GM21825 (cell line): ENCODE measurements around the gene MINK1.
A peak's percentile ranks its signal among the peaks of the same experiment; 100 is the strongest.

ENCODE experiments used
- ATAC-seq: cut with Tn5 transposase; IDR thresholded peaks from one replicate; pipeline ENCODE4 v1.9.1; 2021; ENCODE audit warnings: mild to moderate bottlenecking, moderate library complexity; ENCODE audit not compliant: unreplicated experiment

Gene MINK1

DNA sequence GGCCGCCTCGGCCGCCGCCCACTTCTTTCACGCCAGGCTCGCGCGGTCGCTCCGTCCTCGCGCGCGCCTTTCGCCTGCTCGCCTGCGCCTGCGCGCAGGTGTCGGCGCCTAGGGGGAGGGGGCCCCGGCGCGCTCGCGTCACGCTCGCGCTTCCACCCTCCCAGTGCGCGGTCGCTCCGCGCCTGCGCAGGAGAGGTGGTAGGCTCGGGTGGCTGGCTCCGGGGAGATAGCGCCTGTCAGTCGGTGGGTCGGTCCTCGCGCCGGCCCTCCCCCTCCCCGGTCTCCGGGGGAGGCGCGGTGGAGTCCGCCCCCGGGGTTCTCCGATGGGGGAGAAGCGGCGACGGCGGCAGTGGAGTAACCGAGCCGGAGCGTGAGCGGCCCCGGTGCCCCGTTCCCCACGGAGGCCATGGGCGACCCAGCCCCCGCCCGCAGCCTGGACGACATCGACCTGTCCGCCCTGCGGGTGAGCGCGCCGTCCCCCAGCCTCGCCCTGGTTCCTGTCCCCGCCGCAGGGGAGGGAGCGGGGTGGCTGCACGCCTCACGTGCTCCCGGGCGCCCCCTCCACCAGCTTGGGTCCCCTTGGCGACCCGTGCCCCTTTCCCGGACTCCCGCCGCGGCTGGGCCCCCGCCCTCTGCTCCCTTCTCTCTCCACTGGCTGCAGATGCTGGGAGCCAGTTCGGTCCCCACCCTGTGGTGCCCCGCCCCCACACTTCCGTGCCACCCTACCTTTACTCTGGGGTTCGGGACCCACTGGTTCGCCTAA, at the start of gene MINK1:
MINK1 (plus strand) TSS at position 163 of the 763 bp plus-strand sequence; CDS start at position 407, 244 bp downstream.
- peak; percentile 89 for ATAC-seq

- no peak for ATAC-seq
Measured at GRCh38 chr17:4785311-4786105, 47.6 kb upstream of the MINK1 start.

GRCh38 chr17:4786106-4786511, 47.0 kb upstream of the MINK1 start, which contains the start of gene VMO1:
TSS of gene VMO1 (minus strand) at chr17:4786364. CDS start at chr17:4786352, 12 bp downstream.
- ATAC-seq, result no peak

GRCh38 chr17:4786516-4786915, 46.6 kb upstream of the MINK1 start:
- no peak for ATAC-seq

DNA sequence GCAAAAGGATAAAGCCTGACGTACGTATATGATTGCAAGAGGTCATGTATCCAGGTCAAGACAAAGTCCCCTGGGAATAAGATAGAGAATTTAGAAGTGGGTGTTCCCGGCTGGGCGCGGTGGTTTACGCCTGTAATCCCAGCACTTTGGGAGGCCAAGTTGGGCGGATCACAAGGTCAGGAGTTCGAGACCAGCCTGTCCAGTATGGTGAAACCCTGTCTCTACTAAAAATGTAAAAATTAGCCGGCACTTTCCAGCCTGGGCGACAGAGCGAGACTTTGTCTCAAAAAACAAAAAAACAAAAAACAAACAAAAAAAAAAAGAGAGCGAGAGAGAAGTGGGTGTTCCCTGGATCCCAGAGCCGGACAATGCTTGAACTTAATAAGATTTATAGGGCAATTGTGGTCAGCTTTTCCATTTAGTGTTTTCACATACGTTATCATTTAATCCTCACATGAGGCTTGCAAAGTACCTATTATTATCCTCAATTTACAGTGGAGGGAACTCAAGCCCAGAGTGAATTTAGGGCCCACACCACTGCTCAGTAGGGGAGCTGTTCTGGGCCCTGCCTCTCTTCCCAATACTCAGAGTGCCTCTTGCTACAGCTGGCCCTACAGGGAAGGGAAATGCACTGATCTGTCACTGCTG, 44.9 kb upstream of the MINK1 start:
- ATAC-seq, result no peak

GRCh38 chr17:4788807-4789700, 44.1 kb upstream of the MINK1 start, which contains the start of gene GLTPD2:
TSS of gene GLTPD2 (plus strand) at chr17:4788964. CDS start at chr17:4789012, 48 bp downstream.
- peak; percentile 4 for ATAC-seq

DNA sequence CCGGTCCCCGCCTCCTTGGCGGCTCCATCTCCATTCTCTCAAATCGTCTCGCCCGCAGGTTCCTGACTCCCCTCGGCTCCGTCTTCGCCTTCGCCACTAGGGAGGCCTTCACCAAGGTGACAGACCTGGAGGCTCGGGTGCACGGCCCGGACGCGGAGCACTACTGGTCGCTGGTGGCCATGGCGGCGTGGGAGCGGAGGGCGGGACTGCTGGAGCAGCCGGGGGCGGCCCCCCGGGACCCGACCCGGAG, 43.5 kb upstream of the MINK1 start:
- ATAC-seq, result no peak

DNA sequence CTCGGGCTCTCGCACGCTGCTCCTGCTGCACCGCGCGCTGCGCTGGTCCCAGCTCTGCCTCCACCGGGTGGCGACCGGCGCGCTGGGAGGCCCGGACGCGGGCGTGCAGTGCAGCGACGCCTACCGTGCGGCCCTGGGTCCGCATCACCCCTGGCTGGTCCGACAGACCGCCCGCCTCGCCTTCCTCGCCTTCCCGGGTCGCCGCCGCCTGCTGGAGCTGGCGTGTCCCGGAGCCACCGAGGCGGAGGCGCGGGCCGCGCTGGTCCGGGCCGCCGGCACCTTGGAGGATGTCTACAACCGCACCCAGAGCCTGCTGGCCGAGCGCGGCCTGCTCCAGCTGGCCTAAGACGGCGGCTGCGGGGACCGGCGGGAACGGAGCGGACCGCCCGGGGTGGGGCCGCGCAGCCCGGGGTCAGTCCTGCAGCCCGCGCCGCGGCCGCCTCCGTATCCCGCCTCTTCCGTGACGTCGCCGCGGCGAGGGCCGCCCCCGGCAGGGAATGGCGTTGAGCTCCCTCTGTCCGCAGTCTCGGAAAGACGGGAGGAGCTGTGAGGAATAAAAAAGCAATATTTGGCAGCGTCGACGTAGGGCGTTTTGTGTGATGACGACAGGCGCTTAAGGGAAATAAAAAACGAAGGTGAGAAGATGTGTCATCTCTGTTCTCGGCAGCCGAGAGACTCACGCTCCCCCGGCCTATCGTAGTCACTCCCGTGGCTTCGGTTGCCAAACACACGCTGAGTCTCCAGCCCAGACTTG, 43.0 kb upstream of the MINK1 start:
- ATAC-seq, result peak; percentile 78

GRCh38 chr17:4790705-4791088, 42.4 kb upstream of the MINK1 start:
- ATAC-seq, result no peak

DNA sequence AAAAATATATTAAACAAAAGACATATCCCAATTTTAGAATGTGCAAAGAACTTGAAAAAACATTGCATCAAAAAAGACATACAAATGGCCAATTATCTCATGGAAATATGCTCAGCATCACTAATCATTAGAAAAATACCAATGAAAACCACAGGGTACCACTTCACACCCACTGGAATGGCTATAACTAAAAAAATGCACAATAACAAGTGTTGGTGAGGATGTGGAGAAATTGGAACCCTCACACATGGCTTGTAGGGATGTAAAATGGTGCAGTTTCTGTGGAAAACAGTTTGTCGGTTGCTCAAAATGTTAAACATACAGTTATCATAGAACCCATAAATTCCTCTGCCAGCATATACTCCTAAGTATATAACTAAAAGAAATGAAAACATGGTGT, 38.0 kb upstream of the MINK1 start:
- no peak for ATAC-seq

DNA sequence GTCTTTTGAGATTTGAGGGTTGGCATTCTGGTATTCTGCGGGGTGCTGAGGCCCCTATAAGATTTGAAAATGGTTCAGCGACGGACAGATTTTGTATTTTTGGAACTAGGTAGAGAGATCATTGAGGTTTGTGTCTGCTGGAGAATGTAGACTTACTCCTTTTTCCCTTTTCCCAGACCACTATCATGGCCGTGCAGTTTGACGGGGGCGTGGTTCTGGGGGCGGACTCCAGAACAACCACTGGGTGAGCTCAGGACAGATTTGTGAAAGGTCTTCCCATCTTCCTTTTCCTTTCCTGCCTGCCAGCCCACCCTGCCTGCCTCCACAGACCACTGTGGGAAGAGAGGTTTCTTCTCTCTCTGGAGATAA, 36.6 kb upstream of the MINK1 start:
- ATAC-seq, result no peak

- ATAC-seq, result no peak
Measured at GRCh38 chr17:4800462-4801196, 32.5 kb upstream of the MINK1 start.

DNA sequence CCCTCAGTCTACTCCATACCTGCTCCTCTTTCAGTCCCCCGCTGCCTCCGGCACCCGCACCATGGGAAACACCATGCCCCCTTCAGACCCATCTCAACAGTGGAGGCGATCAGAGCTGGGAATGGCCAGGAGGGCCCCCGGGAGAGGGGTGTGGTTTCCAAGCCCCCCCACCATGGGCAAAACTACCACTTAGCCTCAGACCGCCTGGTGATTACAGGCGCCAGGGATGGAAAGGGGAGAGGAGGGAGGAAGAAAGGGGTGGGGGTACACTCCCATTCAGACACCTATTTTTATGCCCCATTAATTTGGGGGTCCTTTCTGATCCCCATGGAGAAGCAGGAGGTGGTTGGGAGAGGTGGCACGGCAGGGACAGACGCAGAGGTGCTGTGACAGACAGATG, 30.9 kb upstream of the MINK1 start, which contains the start of gene C17orf114:
C17orf114 (minus strand) TSS at position 101 of the 400 bp plus-strand sequence.
- ATAC-seq, result no peak

DNA sequence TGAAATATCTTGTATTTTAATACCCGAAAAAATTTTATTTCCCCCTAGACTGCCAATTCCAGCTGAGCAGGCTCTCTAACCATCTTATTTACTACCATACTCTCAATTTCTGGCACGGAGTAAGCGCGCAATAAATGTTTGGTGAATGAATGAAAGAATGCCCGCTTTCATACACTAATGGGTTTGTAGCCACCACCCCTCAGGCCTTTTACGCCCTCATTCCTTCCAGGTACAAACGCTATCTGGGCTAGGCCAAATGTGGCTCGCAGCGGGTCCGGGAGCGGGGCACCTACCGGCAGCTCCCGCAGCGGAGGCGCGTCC, 26.7 kb upstream of the MINK1 start:
- no peak for ATAC-seq

DNA sequence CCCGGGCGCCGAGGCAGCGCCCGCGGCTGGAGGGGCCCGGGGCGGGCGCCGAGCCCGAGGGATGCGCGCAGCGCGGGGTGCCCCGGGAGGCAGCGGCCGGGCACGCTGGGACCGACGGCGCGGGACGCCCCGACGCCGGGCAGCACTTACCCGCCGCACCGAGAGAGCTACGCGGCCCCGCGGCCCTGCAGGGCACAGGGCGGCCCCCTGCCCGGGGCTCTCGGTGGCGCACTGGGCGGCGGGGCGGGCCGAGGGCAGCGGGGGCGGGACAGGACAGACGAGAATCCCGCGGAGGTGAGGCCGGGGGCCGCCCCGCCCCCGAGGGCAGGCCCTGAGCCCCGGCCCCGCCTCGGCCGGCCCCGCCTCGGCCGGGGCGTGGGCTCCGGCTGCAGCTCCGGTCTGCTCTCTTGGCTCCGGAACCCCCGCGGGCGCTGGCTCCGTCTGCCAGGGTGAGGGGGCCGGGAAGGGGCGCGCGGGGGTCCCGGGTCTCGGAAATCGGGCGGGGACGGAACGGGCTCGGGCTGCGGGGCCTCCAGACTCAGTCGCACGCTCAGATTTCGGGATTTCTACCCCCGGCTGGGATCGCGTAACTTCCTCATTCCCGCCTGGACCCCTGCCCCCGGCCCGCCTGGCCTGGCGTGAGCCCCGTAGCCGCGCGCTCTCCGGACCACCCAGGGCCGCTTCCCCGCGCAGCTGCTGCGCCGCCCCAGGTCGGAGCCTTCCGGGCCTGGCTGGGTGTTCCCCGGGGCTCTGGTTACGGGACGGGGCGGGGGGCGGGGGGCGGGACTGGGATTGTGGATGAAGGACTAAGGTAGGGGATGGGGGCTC, 26.1 kb upstream of the MINK1 start, which contains the start of gene PLD2:
PLD2 (plus strand) TSS at position 376 of the 828 bp plus-strand sequence. CDS start 621 bp downstream, outside the sequence.
- ATAC-seq, result peak; percentile 85

DNA sequence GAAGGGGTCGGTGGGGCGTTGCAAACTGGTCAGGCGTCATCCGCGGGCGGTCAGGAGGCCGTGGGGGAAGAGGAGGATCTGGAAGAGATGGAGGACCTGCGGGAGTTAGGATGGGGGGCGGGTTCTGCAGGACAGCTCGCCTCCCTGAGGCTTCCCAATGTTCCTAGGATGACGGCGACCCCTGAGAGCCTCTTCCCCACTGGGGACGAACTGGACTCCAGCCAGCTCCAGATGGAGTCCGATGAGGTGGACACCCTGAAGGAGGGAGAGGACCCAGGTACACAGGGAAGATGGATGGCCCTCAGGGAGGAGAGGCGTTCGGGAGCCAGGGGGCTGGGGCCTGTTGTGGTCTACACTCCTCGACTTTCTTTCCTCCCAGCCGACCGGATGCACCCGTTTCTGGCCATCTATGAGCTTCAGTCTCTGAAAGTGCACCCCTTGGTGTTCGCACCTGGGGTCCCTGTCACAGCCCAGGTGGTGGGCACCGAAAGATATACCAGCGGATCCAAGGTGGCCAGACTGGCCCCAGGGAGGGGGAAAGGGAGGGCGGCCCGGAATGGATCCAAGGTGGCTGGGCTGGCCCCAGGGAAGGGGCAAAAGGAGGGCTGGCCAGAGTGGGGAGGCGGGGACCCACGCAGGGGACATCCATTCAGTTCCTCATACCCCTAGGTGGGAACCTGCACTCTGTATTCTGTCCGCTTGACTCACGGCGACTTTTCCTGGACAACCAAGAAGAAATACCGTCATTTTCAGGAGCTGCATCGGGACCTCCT, 25.3 kb upstream of the MINK1 start:
- no peak for ATAC-seq

- no peak for ATAC-seq
Measured at GRCh38 chr17:4808378-4808767, 24.8 kb upstream of the MINK1 start.
